ENCODE results near the gene CRB1.

DNA sequence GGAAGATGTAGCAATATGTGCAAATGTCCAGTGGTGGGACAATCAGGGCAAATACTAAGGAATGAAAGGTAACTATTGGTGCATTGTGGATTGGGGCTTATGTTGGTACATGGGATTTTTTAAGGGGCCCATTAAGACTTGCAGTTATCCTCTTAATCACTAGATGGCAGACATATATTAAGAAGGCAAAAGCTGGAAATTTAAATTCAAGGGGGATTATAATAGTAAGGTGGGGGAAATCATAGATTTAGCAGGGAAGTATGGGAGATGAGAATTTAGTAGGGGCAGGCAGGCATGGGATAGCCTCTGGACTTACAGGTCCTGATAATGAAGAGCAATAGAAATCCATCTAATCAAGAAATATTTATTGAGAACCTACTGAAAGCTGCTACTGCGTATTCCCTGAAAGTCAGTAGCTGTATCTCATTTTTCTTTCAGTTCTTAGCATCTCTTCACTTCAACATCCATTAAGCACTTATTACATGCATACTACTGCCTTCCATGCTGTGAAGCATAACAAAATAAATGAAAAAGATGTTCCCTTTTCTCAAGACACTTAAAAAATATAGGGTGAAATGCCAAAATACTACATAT is 251.8 kb downstream of the CRB1 start:
- TF ChIP-seq, protein P1, sequence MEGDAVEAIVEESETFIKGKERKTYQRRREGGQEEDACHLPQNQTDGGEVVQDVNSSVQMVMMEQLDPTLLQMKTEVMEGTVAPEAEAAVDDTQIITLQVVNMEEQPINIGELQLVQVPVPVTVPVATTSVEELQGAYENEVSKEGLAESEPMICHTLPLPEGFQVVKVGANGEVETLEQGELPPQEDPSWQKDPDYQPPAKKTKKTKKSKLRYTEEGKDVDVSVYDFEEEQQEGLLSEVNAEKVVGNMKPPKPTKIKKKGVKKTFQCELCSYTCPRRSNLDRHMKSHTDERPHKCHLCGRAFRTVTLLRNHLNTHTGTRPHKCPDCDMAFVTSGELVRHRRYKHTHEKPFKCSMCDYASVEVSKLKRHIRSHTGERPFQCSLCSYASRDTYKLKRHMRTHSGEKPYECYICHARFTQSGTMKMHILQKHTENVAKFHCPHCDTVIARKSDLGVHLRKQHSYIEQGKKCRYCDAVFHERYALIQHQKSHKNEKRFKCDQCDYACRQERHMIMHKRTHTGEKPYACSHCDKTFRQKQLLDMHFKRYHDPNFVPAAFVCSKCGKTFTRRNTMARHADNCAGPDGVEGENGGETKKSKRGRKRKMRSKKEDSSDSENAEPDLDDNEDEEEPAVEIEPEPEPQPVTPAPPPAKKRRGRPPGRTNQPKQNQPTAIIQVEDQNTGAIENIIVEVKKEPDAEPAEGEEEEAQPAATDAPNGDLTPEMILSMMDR (IDR thresholded peaks at IDR 0.05): peak in 4 of 6 experiments; percentile 12 to 30 (median 25)
- no peak for TF ChIP-seq POLR2A (IDR thresholded peaks at IDR 0.05)
